GM18508 (cell line): ENCODE results near the gene DERL2.

ENCODE experiments used
- ATAC-seq: cut with Tn5 transposase; IDR thresholded peaks from one replicate; pipeline ENCODE4 v1.9.1; 2021; ENCODE audit warnings: moderate number of reproducible peaks; ENCODE audit not compliant: insufficient read depth, unreplicated experiment

Gene DERL2

GRCh38 chr17:5502552-5502951 lies 16.6 kb upstream of the DERL2 start:
- no peak for ATAC-seq

- ATAC-seq: no peak
Observed at GRCh38 chr17:5501685-5502084, 15.7 kb upstream of the DERL2 start.

GRCh38 chr17:5500589-5501391 lies 14.8 kb upstream of the DERL2 start:
- no peak for ATAC-seq

- no peak for ATAC-seq
Observed at GRCh38 chr17:5500247-5500588, 14.2 kb upstream of the DERL2 start.

GRCh38 chr17:5499476-5500231 lies 13.7 kb upstream of the DERL2 start:
- ATAC-seq: no peak

GRCh38 chr17:5492970-5493369 lies 7.0 kb upstream of the DERL2 start:
- no peak for ATAC-seq

GRCh38 chr17:5488752-5489151 lies 2.8 kb upstream of the DERL2 start:
- no peak for ATAC-seq

GRCh38 chr17:5486206-5487124 lies 487 bp upstream of the DERL2 start, which contains the start of gene MIS12:
MIS12 (plus strand) TSS chr17:5486566; CDS start chr17:5488863, 2,297 bp downstream.
- no peak for ATAC-seq

- no peak for ATAC-seq
Observed at GRCh38 chr17:5481451-5481850, 4.5 kb downstream of the DERL2 start.

GRCh38 chr17:5480962-5481361 lies 5.0 kb downstream of the DERL2 start:
- no peak for ATAC-seq

GRCh38 chr17:5478992-5479391 lies 7.0 kb downstream of the DERL2 start:
- ATAC-seq: no peak

GRCh38 chr17:5473906-5474305 lies 12.1 kb downstream of the DERL2 start:
- no peak for ATAC-seq

GRCh38 chr17:5472511-5472910 lies 13.5 kb downstream of the DERL2 start:
- ATAC-seq: no peak

GRCh38 chr17:5468075-5468473 lies 17.9 kb downstream of the DERL2 start:
- ATAC-seq: no peak

GRCh38 chr17:5467416-5467815 lies 18.6 kb downstream of the DERL2 start:
- ATAC-seq: no peak

GRCh38 chr17:5466295-5466694 lies 19.7 kb downstream of the DERL2 start:
- no peak for ATAC-seq

GRCh38 chr17:5464717-5465507 lies 21.1 kb downstream of the DERL2 start:
- ATAC-seq: no peak

GRCh38 chr17:5446786-5447185 lies 39.2 kb downstream of the DERL2 start:
- ATAC-seq: no peak

- no peak for ATAC-seq
Observed at GRCh38 chr17:5444209-5444608, 41.8 kb downstream of the DERL2 start.

- no peak for ATAC-seq
Observed at GRCh38 chr17:5443728-5444127, 42.2 kb downstream of the DERL2 start.
